Osteocyte (in vitro differentiated cells): Measurements from ENCODE around the gene FADS2. TPM values are rescaled to one million over a fixed set of nuclear protein-coding genes. Genes with fewer than 3 reads are reported as not detected.

Experiments used
- DNase-seq: peaks from one replicate; pipeline ENCODE4 v3.0.0; 2021; ENCODE audit warnings: mixed read lengths; ENCODE audit not compliant: unreplicated experiment; ENCODE audit errors: extremely low spot score
- H3K27ac Mint-ChIP-seq: one replicate; pipeline ENCODE4 v1.8.0; 2021; ENCODE audit warnings: mild to moderate bottlenecking, mixed read lengths; ENCODE audit not compliant: unreplicated experiment
- H3K27me3 Mint-ChIP-seq: one replicate; pipeline ENCODE4 v1.8.0; 2021; ENCODE audit warnings: mixed read lengths; ENCODE audit not compliant: unreplicated experiment
- H3K36me3 Mint-ChIP-seq: one replicate; pipeline ENCODE4 v1.8.0; 2021; ENCODE audit warnings: mixed read lengths; ENCODE audit not compliant: unreplicated experiment
- H3K4me1 Mint-ChIP-seq: one replicate; pipeline ENCODE4 v1.8.0; 2021; ENCODE audit warnings: mixed read lengths; ENCODE audit not compliant: unreplicated experiment
- H3K4me3 Mint-ChIP-seq: one replicate; pipeline ENCODE4 v1.8.0; 2021; ENCODE audit warnings: mild to moderate bottlenecking, moderate library complexity, mixed read lengths; ENCODE audit not compliant: unreplicated experiment
- H3K9me3 Mint-ChIP-seq: one replicate; pipeline ENCODE4 v1.8.0; 2021; ENCODE audit warnings: mixed read lengths; ENCODE audit not compliant: unreplicated experiment
- CTCF ChIP-seq: fragments of 200-600 bp; sonication (generic); IDR thresholded peaks from 2 replicates; pipeline ENCODE4 v1.5.0; 2021; ENCODE audit warnings: antibody characterized with exemption, mild to moderate bottlenecking, moderate library complexity
- total RNA-seq: library from RNA; stranded (reverse); gene quantifications from 2 replicates; pipeline ENCODE4 v1.2.1, GENCODE V29; 2021

FADS2 gene
- total RNA-seq, 1 donor from 2014 or later: 207 TPM

GRCh38 chr11:61793083-61793828 lies 34.8 kb upstream of the FADS2 start:
- peak overlapping the region; percentile 99 for H3K27ac Mint-ChIP-seq
- H3K9me3 Mint-ChIP-seq: no peaks in the 10 kb centered on the region
- no peak for TF ChIP-seq CTCF
- DNase-seq: no peak
- H3K36me3 Mint-ChIP-seq: peaks cover 9% of the 10 kb centered on the region
- no peaks in the 10 kb centered on the region for H3K27me3 Mint-ChIP-seq
- H3K4me3 Mint-ChIP-seq: peak overlapping the region; percentile 92
- H3K4me1 Mint-ChIP-seq: peaks cover 27% of the 10 kb centered on the region

- no peak for DNase-seq
Measured at GRCh38 chr11:61793829-61794204, 34.3 kb upstream of the FADS2 start.

GRCh38 chr11:61794579-61794978 lies 33.5 kb upstream of the FADS2 start:
- no peak for TF ChIP-seq CTCF
- DNase-seq: no peak

More at GRCh38 chr11:61793829-61794204, 34.3 kb upstream of the FADS2 start:
- Mint-ChIP-seq H3K9me3 (no peaks in the 10 kb centered on the region), H3K4me1 (peaks cover 27% of the 10 kb centered on the region), H3K27me3 (no peaks in the 10 kb centered on the region), H3K27ac (peak overlapping the region; percentile 99), H3K36me3 (peaks cover 6% of the 10 kb centered on the region), H3K4me3 (peak overlapping the region; percentile 92)
- TF ChIP-seq CTCF: no peak

GRCh38 chr11:61795459-61795858 lies 32.6 kb upstream of the FADS2 start:
- Mint-ChIP-seq H3K4me3 (no peak overlapping the region), H3K9me3 (no peaks in the 10 kb centered on the region), H3K27me3 (no peaks in the 10 kb centered on the region), H3K36me3 (peaks cover 2% of the 10 kb centered on the region), H3K27ac (no peak overlapping the region), H3K4me1 (peaks cover 27% of the 10 kb centered on the region)
- DNase-seq: no peak
- TF ChIP-seq CTCF: no peak

More at GRCh38 chr11:61794579-61794978, 33.5 kb upstream of the FADS2 start:
- peaks cover 27% of the 10 kb centered on the region for H3K4me1 Mint-ChIP-seq
- no peaks in the 10 kb centered on the region for H3K9me3 Mint-ChIP-seq
- no peaks in the 10 kb centered on the region for H3K27me3 Mint-ChIP-seq
- H3K27ac Mint-ChIP-seq: no peak overlapping the region
- H3K4me3 Mint-ChIP-seq: no peak overlapping the region
- peaks cover 5% of the 10 kb centered on the region for H3K36me3 Mint-ChIP-seq

DNA sequence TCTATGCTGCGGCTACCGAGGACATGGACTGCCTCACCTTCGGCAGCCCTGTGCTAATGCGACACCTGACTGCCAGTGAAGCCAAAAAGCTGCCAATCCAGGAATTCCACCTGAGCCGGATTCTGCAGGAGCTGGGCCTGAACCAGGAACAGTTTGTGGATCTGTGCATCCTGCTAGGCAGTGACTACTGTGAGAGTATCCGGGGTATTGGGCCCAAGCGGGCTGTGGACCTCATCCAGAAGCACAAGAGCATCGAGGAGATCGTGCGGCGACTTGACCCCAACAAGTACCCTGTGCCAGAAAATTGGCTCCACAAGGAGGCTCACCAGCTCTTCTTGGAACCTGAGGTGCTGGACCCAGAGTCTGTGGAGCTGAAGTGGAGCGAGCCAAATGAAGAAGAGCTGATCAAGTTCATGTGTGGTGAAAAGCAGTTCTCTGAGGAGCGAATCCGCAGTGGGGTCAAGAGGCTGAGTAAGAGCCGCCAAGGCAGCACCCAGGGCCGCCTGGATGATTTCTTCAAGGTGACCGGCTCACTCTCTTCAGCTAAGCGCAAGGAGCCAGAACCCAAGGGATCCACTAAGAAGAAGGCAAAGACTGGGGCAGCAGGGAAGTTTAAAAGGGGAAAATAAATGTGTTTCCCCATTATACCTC lies 32.1 kb upstream of the FADS2 start:
- peaks cover 27% of the 10 kb centered on the region for H3K4me1 Mint-ChIP-seq
- H3K36me3 Mint-ChIP-seq: peaks cover 3% of the 10 kb centered on the region
- no peak overlapping the region for H3K4me3 Mint-ChIP-seq
- DNase-seq: no peak
- no peaks in the 10 kb centered on the region for H3K9me3 Mint-ChIP-seq
- H3K27me3 Mint-ChIP-seq: no peaks in the 10 kb centered on the region
- H3K27ac Mint-ChIP-seq: no peak overlapping the region
- TF ChIP-seq CTCF: no peak
